ENCODE data around the gene SH2D1A. TPM values are rescaled to one million over a fixed set of nuclear protein-coding genes. Genes with fewer than 3 reads are reported as not detected.

Gene SH2D1A
- polyA plus RNA-seq, 1 donor (not counting 4 experiments of a cell fraction or from before 2014, with no cell fraction given): 0.04 TPM

DNA sequence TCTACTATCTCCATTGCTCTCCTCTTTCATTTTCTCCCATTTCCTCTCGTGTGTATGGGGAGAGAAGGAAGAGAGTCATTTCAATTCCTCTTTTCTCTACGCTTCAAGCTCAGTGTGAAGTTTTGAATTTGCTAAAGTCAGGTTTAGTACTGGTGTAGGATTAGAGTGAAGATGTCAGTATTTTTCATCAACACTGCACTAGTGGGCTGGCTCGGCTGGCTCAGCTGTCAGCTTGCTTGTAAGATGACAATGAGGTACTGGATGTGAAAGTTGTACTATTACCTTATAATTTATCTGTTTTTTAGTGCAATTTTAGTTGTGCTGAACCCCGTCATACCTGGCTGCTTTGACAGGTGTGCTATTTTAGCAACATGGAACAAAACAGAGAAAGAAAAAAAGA is 2.1 kb upstream of the SH2D1A start:
- Histone ChIP-seq H3K9me3 (ENCODE audit: control insufficient read depth, low read depth, low read length) (no peaks in the 10 kb centered on the region), H3K79me2 (ENCODE audit: control insufficient read depth, insufficient read depth, low read length) (no peaks in the 10 kb centered on the region), H3K4me3 (ENCODE audit: control insufficient read depth in 2 of 3, extremely low read depth in 1 of 3, insufficient read depth in 2 of 3, low read depth in 1 of 3, low read length in 3 of 3) (no peak overlapping the region), H4K20me1 (ENCODE audit: control insufficient read depth, extremely low read depth, insufficient read depth, low read length) (no peaks in the 10 kb centered on the region), H3K27ac (ENCODE audit: control insufficient read depth, insufficient read depth, low read length) (no peak overlapping the region), H3K9me1 (ENCODE audit: control insufficient read depth, extremely low read depth, insufficient read depth, low read length) (no peaks in the 10 kb centered on the region), H3K27me3 (ENCODE audit: control insufficient read depth, extremely low read depth, insufficient read depth, low read length) (no peaks in the 10 kb centered on the region), H3K36me3 (ENCODE audit: control insufficient read depth in 2 of 2, extremely low read depth in 1 of 2, insufficient read depth in 2 of 2, low read length in 2 of 2) (no peaks in the 10 kb centered on the region), H3K9ac (ENCODE audit: control insufficient read depth, extremely low read depth, insufficient read depth, low read length) (no peak overlapping the region), H3K4me2 (ENCODE audit: control insufficient read depth, extremely low read depth, insufficient read depth, low read depth, low read length) (no peak overlapping the region), H3K4me1 (ENCODE audit: control insufficient read depth, extremely low read depth, insufficient read depth, low read length) (no peaks in the 10 kb centered on the region), H2AFZ (ENCODE audit: control insufficient read depth, low read length) (no peak overlapping the region)
- TF ChIP-seq EZH2 (IDR thresholded peaks at IDR 0.05; ENCODE audit: low read length): no peak
- TF ChIP-seq, protein P1, sequence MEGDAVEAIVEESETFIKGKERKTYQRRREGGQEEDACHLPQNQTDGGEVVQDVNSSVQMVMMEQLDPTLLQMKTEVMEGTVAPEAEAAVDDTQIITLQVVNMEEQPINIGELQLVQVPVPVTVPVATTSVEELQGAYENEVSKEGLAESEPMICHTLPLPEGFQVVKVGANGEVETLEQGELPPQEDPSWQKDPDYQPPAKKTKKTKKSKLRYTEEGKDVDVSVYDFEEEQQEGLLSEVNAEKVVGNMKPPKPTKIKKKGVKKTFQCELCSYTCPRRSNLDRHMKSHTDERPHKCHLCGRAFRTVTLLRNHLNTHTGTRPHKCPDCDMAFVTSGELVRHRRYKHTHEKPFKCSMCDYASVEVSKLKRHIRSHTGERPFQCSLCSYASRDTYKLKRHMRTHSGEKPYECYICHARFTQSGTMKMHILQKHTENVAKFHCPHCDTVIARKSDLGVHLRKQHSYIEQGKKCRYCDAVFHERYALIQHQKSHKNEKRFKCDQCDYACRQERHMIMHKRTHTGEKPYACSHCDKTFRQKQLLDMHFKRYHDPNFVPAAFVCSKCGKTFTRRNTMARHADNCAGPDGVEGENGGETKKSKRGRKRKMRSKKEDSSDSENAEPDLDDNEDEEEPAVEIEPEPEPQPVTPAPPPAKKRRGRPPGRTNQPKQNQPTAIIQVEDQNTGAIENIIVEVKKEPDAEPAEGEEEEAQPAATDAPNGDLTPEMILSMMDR (optimal IDR thresholded peaks at IDR 0.05 in 1 of 3, IDR thresholded peaks at IDR 0.05 in 1 of 3, conservative IDR thresholded peaks at IDR 0.05 in 1 of 3; ENCODE audit: extremely low read depth in 1 of 3, insufficient read depth in 2 of 3, low read length in 3 of 3): no peak
- no peak for DNase-seq (ENCODE audit: low read depth, low spot score)
- dilution Hi-C loops (cut with MboI; ENCODE audit: extremely low pct_ligation_motif_present, low sequenced_read_pairs): no loop called here
- no peak for FAIRE-seq

DNA sequence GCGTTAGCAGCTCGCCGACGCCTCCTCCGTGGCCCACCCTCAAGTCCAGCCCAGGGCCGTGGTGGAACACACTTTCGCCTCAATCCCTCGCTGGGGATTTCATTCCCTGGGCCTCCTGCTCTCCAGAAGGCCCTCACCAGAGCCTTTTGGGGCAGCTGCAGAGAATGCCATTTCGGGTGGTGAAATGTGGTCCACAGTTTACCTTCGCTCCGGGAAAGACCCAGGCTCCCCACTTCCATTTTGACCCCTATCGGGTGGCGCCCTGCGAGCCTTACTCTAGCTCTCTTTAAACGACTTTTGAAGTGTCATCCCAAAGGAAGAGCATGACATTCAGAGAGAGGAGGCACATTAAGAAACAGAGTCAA is 496 bp downstream of the SH2D1A start:
- H2AFZ ChIP-seq (ENCODE audit: control insufficient read depth, low read length): peak overlapping the region; percentile 18
- no peak overlapping the region for H3K9ac ChIP-seq (ENCODE audit: control insufficient read depth, extremely low read depth, insufficient read depth, low read length)
- H3K9me3 ChIP-seq (ENCODE audit: control insufficient read depth, low read depth, low read length): no peaks in the 10 kb centered on the region
- FAIRE-seq (no peak), DNase-seq (ENCODE audit: low read depth, low spot score) (no peak)
- TF ChIP-seq, protein P1 (optimal IDR thresholded peaks at IDR 0.05 in 1 of 3, IDR thresholded peaks at IDR 0.05 in 1 of 3, conservative IDR thresholded peaks at IDR 0.05 in 1 of 3; ENCODE audit: extremely low read depth in 1 of 3, insufficient read depth in 2 of 3, low read length in 3 of 3): no peak
- no peaks in the 10 kb centered on the region for H3K9me1 ChIP-seq (ENCODE audit: control insufficient read depth, extremely low read depth, insufficient read depth, low read length)
- no peak overlapping the region for H3K27ac ChIP-seq (ENCODE audit: control insufficient read depth, insufficient read depth, low read length)
- H3K79me2 ChIP-seq (ENCODE audit: control insufficient read depth, insufficient read depth, low read length): no peaks in the 10 kb centered on the region
- no peak overlapping the region for H3K4me2 ChIP-seq (ENCODE audit: control insufficient read depth, extremely low read depth, insufficient read depth, low read depth, low read length)
- dilution Hi-C loops (cut with MboI; ENCODE audit: extremely low pct_ligation_motif_present, low sequenced_read_pairs): no loop called here
- H3K36me3 ChIP-seq (ENCODE audit: control insufficient read depth in 2 of 2, extremely low read depth in 1 of 2, insufficient read depth in 2 of 2, low read length in 2 of 2): no peaks in the 10 kb centered on the region
- H3K27me3 ChIP-seq (ENCODE audit: control insufficient read depth, extremely low read depth, insufficient read depth, low read length): no peaks in the 10 kb centered on the region
- H4K20me1 ChIP-seq (ENCODE audit: control insufficient read depth, extremely low read depth, insufficient read depth, low read length): no peaks in the 10 kb centered on the region
- no peaks in the 10 kb centered on the region for H3K4me1 ChIP-seq (ENCODE audit: control insufficient read depth, extremely low read depth, insufficient read depth, low read length)
- H3K4me3 ChIP-seq (ENCODE audit: control insufficient read depth in 2 of 3, extremely low read depth in 1 of 3, insufficient read depth in 2 of 3, low read depth in 1 of 3, low read length in 3 of 3): no peak overlapping the region
